ENCODE measurements around the gene IFIT2.
A peak's percentile ranks its signal among the peaks of the same experiment; 100 is the strongest.
"Not testable (repeated sequence)": the region's sequence is repeated elsewhere in the genome, so short reads cannot be mapped to it uniquely, and the experiment has no call there.

IFIT2 gene

GRCh38 chr10:89301721-89302445 is at the start of gene IFIT2:
TSS of gene IFIT2 (plus strand) at chr10:89302046. CDS start at chr10:89302124, 78 bp downstream.
- peak; percentile 70 for DNase-seq

DNA sequence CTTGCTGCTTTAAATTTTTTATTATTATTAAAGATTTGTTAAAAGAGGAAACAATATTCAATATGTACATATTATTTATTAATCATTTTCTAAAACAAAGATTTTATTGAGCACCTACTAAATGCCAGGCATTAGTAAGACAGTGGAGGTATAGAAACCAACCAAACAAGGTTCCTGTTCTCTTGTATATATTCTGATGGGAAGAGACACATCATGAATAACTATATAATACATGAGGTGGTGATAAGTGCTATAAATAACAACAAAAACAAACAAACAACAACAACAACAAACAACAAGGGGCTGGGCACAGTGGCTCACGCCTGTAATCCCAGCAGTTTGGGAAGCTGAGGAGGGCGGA is 49.6 kb upstream of the IFIT2 start:
- no peak for DNase-seq

- DNase-seq = not testable (repeated sequence)
Observed at GRCh38 chr10:89255091-89255579, 46.7 kb upstream of the IFIT2 start.

DNA sequence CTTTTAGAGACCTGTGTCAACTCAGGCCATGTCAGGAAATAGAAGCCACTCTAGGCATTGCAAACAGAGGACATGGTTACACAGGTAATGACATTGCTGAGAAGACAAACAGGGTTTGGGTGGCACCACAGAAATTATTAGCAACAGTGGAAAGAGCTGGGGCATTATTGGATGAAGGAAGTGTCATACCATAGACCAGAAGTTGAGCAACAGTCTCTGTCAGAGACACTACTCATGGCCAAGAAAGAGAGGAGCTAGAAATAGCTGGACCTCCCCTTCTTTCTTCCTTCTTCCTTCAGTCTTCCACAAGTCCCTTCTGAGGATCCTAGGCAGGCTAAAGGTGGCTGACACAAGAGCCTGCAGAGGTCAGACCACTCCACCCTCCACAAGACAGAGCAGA is 46.1 kb upstream of the IFIT2 start:
- DNase-seq = no peak

GRCh38 chr10:89256340-89256739 is 45.5 kb upstream of the IFIT2 start:
- no peak for DNase-seq

DNA sequence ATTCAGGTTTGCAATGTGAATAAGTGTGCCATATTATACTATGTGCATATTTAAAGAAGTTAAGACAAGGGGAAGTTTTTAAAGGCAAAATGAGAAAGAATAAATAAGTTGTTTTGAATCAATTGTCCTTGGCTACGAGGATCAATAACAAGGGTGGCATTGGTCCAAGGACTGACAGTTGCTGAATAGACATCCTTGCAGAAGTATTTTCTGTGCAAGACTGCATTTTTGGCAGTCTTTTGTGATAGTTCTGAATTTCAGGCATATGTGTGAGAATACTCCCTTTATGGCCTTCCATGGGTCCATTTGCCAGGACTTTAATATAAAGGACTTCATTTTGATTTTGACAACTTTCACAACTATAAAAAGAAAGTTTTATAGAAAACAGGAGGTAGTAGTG is 44.9 kb upstream of the IFIT2 start:
- no peak for DNase-seq

GRCh38 chr10:89257581-89257980 is 44.3 kb upstream of the IFIT2 start:
- DNase-seq = no peak

- DNase-seq = no peak
Observed at GRCh38 chr10:89258881-89259280, 43.0 kb upstream of the IFIT2 start.

DNA sequence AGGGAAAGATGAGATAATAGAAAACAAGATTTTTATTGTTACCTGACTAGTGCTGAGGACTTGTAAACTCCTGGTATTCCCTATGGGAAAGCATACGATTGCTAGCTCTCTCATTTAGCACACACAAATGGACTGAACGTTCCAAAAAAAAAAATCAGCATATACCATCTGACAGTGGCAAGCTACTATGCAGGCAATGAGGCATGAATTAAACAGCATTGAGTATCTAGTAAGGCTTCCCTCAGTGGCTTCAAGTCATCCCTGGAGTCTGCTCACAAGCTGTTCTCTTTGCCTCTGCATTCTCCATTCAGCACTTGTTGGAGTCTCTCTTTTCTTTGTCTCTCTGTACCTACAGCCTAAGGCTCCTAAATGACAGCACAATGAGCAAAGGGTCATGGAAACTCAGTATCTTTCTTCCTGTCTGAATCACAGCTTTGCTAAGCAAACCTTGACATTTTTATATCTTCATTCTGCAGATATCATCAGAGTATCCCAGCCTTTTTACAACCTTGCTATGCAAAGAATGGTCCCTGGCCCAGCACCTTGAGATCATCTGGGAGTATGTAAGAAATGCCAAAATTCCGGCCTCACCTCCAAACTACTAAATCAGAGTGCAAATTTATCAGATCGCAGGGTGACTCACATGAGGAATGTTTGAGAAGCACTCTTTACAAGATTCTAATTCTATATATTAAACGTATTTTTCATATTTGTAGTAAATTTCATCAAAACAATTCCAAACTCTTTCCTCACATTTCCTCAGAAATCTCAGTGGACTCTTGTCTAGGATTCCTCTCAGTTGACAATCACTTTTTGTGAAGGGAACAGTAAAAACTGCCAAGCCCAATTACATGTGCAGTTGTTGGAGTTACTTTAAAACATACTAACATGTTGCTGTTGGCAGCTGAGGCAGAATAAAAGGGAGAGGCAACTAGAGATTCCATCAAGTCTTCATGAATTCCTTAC is 39.5 kb upstream of the IFIT2 start:
- DNase-seq = no peak

- no peak for DNase-seq
Observed at GRCh38 chr10:89263091-89263490, 38.8 kb upstream of the IFIT2 start.

DNA sequence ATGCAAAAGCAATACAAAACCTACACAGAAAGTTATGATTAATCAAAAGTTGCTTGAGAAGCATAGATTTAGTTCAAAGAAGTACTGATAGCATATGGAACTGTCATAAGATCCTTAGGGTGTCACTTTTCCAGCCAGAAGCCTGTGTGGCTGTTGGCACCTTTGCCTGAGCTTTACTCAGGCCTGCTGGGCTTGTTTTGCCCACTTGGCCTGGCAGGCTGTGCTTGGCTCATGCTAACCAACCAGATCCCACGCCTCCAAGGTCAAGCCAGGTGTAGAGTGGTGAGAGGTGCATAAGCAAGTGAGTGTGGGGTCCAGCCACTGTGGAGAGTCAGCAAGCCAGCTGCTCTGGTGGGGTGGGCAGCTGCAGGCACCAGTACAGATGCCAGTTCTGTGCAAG is 38.3 kb upstream of the IFIT2 start:
- DNase-seq = no peak

- no peak for DNase-seq
Observed at GRCh38 chr10:89266721-89267453, 35.0 kb upstream of the IFIT2 start.

DNA sequence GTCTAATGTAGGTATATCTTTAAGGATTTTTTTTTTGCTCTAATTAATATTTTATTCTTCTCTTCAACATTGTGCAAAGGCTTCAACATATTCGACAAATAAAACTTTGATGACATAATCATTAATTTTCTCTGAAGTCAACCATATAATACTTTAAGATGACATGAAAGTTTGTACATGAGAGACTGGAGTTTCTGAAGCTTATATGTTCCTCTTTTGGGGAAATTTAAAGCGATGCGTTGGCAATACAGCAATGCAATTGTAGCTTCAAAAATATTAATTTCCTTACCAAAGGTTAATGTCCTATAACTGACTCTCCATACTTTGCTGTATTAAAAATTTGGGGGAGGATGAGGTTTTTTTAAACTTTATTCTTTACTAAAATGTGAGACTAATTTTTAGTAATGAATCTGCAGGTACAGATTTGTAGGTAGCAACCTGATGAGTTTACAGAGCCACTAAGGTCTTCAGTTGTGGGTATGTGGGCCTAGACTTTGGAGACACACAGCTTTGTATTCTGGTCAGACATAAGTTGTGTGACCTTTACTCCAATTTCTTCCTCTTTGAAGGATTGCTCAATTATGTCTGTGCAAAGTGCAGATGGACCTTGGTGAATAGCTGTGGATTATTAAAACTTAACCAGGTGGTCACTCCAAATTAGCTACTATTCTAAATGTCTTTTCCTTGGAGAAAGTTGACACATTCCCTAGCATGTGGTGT is 32.3 kb upstream of the IFIT2 start:
- no peak for DNase-seq

GRCh38 chr10:89270153-89270483 is 31.7 kb upstream of the IFIT2 start:
- DNase-seq = no peak

GRCh38 chr10:89271532-89271931 is 30.3 kb upstream of the IFIT2 start:
- DNase-seq = no peak

DNA sequence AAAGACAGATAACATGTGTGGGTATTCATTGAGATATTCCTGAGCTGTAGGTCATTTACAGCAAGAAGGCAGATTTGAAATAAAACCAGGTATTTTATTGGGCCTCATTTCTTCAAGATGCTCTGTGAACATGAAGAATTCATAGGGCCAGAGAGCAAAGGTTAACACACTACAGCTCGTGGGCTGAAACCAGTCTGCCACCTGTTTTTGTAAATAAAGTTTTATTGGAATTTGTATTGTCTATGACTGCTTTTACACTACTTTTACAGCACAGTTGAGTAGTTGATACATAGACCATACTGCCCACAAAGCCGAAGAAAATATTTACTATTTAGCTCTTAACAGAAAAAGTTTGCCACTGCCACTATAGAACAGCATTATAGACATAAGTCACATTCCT is 28.2 kb upstream of the IFIT2 start:
- DNase-seq = no peak

DNA sequence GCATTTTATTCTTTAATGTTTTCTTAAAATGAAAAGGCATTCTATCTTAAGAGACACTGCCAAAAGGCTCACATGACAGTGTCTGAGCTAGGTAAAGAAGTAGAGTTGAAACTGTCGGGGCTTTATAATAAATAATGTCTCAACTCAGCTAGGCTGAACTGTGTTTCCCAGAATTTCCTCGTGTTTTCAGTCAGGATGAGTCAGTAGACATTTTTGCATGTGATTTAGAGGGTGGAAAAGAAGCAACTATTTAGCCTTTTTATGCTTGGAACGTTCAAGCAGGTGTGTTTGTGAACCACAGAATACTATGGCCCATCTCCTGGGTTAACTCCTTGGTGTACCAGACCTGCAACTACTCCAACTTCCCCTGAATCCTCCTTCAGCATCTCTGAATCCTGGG is 26.9 kb upstream of the IFIT2 start:
- DNase-seq = no peak

DNA sequence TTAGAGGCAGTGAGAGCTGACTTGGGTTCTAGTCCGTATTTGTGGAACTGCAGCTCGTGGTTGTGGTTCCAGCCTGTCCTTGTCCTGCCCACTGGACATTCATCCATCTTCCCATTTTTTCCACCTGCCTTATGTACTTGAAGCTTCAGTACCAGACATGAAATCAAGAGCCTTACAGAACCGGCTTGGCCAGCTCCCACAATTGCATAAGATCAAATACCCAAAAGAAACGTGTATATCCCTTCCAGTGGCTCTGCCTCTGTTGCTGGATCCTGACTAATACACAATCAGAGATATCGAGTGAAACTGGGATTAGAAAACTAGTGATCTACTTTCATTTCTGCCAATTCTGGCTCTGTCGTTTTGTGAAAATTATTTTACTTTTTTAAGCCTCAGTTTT is 26.5 kb upstream of the IFIT2 start:
- peak; percentile 93 for DNase-seq

- DNase-seq = peak; percentile 10
Observed at GRCh38 chr10:89278034-89278535, 23.8 kb upstream of the IFIT2 start.

- no peak for DNase-seq
Observed at GRCh38 chr10:89278900-89279392, 22.9 kb upstream of the IFIT2 start.

GRCh38 chr10:89279421-89279869 is 22.4 kb upstream of the IFIT2 start:
- no peak for DNase-seq

GRCh38 chr10:89280508-89280907 is 21.3 kb upstream of the IFIT2 start:
- no peak for DNase-seq
